Fibroblast of upper back skin (primary cell): ENCODE measurements around the gene ORM2.

ENCODE experiments used
- DNase-seq: peaks from one replicate; pipeline ENCODE4 v3.0.0-alpha.2; 2013

Gene ORM2

DNA sequence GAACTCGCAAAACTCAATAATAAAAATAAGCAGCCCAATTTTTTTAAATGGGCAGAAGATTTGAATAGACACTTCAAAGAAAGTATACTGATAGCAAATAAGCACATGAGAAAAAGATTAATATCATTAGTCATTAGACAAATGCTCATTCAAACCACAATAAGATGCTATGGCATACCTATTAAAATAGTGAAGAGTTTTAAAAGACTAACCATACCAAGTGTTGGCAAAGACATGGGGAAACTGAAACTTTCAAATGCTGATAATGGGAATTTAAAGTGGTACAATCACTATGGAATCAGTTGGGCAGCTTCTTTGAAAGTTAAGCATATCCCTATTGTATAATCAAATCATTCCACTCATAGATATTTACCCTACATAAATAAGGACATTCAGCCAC, 33.3 kb upstream of the ORM2 start:
- no peak for DNase-seq

GRCh38 chr9:114299286-114300152, 30.1 kb upstream of the ORM2 start:
- no peak for DNase-seq

GRCh38 chr9:114300153-114300845, 29.4 kb upstream of the ORM2 start:
- DNase-seq: no peak

DNA sequence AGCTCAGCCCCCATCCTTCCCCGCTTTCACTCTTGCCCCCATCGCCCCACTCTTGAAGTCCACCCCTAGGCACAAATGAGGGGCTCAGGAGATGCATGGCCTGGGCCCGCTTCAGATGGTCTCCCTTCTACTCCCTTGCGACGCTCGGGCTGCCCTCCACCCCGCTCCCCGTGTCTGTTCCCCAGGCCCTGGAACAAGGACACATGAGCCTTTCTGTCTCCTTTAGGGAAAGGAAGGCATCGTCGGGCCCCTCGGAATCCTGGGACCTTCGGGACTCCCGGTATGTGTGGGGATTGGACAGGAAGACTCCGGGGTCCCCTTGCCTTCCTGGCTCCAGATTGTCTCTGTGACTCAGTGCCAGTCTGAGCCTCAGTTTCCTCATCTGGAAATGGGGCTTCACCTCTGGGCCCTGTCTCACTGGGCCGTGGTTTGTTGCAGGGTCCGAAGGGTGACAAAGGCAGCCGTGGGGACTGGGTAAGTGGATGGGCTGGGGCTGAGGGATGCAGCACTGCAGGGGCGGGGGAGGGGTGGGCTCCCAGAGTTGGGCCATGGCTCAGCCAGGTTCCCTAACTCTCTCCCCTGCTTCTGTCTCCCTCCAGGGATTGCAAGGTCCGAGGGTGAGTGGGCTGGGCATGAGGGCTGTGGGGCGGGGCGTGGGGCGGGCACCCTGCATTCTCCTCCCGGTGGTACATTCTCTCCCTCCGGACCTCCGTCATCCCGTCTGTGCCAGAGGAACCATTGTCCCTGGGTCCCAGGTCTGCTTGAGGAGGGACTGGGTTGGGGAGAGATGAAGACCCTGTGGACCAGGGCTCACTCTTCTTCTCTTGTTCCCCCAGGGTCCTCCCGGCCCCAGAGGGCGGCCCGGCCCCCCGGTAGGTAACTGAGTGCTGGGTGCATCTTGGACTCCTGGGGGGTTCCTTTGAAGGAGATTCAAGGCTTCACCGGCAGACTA, 28.5 kb upstream of the ORM2 start:
- DNase-seq: no peak

GRCh38 chr9:114301798-114302565, 27.7 kb upstream of the ORM2 start:
- DNase-seq: no peak

- no peak for DNase-seq
These were observed 26.9 kb upstream of the ORM2 start for GRCh38 chr9:114302727-114303126.

DNA sequence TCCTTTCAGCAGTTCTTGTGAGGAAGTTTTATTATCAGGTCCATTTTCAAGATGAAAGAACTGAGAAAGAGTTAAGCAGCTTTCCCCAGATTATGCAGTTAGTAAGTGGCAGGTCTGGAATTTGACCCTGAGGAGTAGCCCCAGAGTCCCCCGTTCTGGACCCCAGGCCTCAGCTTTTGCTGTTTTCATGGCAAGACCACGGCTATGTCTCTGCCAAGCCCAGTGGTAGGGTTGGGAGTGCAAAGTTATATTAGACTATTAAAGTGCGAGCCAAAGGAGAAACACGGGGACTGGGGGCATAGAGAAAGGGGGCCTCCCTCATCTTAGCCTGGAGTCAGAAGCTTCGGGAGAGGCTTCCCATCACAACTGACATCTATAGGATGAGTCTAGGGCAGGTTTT, 26.1 kb upstream of the ORM2 start:
- DNase-seq: no peak

DNA sequence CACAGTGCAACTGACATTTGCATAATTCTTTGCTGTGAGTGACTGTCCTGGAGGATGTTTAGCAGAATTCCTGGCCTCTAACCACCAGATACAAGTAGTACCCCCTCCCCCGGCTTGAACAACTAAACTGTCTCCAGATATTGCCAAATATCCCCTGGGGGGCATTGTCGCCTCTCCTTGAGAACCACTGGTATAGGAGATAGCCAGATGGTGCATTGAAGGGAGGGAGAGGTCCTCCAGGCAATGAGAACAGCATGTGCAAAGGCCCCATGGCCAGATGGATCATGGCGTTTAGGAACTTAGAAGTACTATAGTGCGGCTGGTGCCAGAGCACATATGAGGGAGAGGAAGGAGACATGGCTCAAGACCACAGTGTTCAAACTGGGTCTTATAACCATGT, 25.7 kb upstream of the ORM2 start:
- no peak for DNase-seq

DNA sequence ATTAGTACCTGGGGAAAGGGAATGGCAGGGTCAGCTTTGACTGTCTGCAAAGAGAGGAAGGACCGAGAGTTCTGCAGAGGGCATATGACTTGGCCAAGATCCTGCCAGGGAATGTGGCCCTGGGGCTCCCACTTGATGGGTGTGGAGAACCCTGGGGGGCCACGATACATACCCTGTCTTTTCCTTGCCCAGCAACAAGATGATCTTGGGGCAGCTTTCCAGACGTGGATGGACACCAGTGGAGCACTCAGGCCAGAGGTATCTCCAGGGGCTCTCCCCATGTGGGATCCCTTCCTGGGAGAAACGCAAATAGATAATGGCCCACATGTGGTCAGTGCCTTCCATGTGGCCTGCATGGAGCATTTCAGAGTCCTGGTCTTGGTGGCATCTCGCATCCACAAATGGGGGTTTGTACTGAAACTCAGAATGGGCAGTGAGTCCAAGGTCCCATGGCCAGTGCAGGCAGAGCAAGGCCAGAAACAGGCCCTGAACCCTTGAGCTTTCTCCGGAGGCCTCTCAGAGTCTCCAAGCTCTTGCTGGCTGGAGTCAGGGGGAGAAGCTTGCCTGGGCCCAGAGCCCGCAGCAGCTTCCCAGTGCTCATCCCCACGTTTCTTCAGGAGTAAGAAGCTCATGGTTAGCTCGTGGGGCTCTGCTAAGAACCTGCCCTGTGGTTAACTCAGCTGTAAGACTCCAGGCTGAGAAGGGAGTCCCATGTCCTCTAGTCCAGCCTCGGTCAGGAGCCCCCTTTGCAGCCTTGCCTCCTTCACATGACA, 25.1 kb upstream of the ORM2 start:
- no peak for DNase-seq

- DNase-seq: peak; percentile 48
These were observed 21.8 kb upstream of the ORM2 start for GRCh38 chr9:114307899-114308267.

DNA sequence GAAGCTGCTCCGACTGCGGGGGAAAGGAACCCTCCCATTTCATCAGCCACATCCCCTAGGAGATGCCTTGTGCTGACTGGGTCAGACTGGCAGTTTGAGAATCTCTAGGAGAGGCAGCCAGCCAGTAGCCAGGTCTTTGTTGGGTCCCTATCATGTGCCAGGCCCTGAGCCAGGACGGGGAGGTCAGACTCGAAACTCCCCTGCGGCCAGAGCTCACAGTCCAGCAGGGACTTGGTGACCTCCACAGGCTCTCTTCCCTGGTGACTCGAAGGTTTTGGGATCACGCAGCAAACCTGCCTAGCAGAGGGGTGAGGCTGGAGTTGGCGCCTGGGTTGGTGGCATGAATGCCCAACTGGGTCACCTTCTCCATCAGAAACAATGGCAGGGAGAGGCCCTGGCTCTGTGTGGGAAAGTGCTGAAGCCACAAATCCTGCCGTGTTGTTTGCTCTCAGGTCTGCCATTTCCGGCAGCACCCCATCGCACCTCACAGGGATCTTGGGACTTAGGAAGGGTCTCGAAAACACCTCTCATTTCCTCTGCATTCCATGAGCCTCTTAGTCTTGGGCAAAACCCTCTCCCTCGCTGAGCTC, 21.2 kb upstream of the ORM2 start:
- DNase-seq: no peak

DNA sequence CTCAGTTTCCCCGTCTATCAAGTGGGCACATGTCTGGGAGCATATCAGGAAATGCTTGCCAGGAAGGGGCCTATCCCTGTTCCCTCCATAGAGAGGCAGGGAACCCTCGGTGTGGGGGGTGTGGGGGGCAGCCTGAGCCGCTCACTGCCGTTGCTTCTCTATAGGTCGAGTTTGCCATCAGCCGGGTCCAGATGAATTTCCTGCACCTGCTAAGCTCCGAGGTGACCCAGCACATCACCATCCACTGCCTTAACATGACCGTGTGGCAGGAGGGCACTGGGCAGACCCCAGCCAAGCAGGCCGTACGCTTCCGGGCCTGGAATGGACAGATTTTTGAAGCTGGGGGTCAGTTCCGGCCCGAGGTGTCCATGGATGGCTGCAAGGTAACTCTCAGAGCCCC, 20.6 kb upstream of the ORM2 start:
- no peak for DNase-seq

- DNase-seq: no peak
These were observed 18.9 kb upstream of the ORM2 start for GRCh38 chr9:114310471-114311450.

- no peak for DNase-seq
These were observed 17.8 kb upstream of the ORM2 start for GRCh38 chr9:114311571-114312512.

GRCh38 chr9:114312513-114312875, 17.2 kb upstream of the ORM2 start:
- DNase-seq: no peak

- DNase-seq: no peak
These were observed 16.5 kb upstream of the ORM2 start for GRCh38 chr9:114313186-114313585.

DNA sequence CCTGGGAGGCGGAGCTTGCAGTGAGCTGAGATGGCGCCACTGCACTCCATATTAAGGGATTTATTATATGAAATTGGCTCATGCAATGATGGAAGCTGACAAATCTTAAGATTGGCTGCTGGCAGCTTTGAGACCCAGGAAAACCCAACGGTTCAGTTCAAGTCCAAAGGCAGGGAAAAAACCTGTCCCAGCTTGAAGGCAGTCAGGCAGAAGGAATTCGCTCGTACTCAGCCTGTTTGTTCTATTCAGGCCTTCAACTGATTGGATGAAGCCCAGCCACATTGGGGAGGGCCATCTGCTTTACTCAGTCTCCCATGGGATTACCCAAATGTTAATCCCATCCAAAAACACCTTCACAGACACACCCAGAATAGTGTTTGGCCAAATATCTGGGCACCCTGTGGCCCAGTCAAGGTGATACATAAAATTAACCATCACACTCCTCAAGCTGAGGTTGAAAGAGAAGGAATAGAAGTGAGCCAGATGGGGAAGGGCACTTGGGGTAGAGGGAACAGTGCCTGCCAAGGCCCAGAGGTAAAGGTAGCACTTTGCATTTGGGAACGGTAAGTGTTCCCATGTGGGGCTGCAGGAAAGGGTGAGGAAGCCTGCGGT, 15.3 kb upstream of the ORM2 start:
- no peak for DNase-seq
